HepG2 (cell line): ENCODE measurements around the gene PHOSPHO2. TPM values are rescaled to one million over a fixed set of nuclear protein-coding genes. Genes with fewer than 3 reads are reported as not detected.
A peak's percentile ranks its signal among the peaks of the same experiment; 100 is the strongest.

Source experiments
- CHD4 ChIP-seq: fragments of 200-600 bp; sonication (generic); IDR thresholded peaks from 2 replicates; pipeline ENCODE4 v1.7.0; 2017; ENCODE audit warnings: mild to moderate bottlenecking, low read length, borderline replicate concordance
- GABPB1 ChIP-seq: IDR thresholded peaks from 2 replicates; pipeline ENCODE4 v1.6.1; 2016; ENCODE audit warnings: mild to moderate bottlenecking, missing genetic modification reagents, moderate library complexity, missing compliant biosample characterization
- HDAC2 ChIP-seq: sonication (generic); formaldehyde crosslinking; IDR thresholded peaks from 2 replicates; pipeline ENCODE4 v1.4.0; 2020; ENCODE audit warnings: missing genetic modification reagents
- MIER3 ChIP-seq: IDR thresholded peaks from 2 replicates; pipeline ENCODE4 v1.6.1; 2016; ENCODE audit warnings: missing compliant biosample characterization, borderline replicate concordance
- PHF21A ChIP-seq: sonication (generic); formaldehyde crosslinking; IDR thresholded peaks from 2 replicates; pipeline ENCODE4 v1.5.0; 2020; ENCODE audit warnings: mild to moderate bottlenecking, missing genetic modification reagents
- RBAK ChIP-seq: sonication (generic); formaldehyde crosslinking; IDR thresholded peaks from 2 replicates; pipeline ENCODE4 v1.5.1; 2020; ENCODE audit warnings: mild to moderate bottlenecking, missing genetic modification reagents
- SALL1 ChIP-seq: sonication (generic); formaldehyde crosslinking; IDR thresholded peaks from 2 replicates; pipeline ENCODE4 v1.8.0; 2022; ENCODE audit warnings: mild to moderate bottlenecking, missing genetic modification reagents
- SOX13 ChIP-seq, 3 experiments: fragments of 450-650 bp in 1 of 3; sonication (generic) in 1 of 3; formaldehyde crosslinking in 1 of 3; IDR thresholded peaks in 2 of 3; conservative IDR thresholded peaks in 1 of 3; 2 replicates each; pipeline versions ENCODE4 v1.5.0 to v1.6.1; 2016 to 2020; ENCODE audit warnings: antibody characterized with exemption in 1 of 3, mild to moderate bottlenecking in 1 of 3, missing compliant biosample characterization in 1 of 3, missing genetic modification reagents in 1 of 3, moderate library complexity in 1 of 3
- TAF15 ChIP-seq: fragments of 200-400 bp; formaldehyde crosslinking; IDR thresholded peaks from one replicate; pipeline ENCODE4 v1.6.1; 2018; ENCODE audit warnings: mild to moderate bottlenecking, low read depth, low read length; ENCODE audit not compliant: poor library complexity, severe bottlenecking
- TEAD3 ChIP-seq: optimal IDR thresholded peaks from 2 replicates; pipeline ENCODE3; 2016; ENCODE audit warnings: borderline replicate concordance
- TSC22D2 ChIP-seq: sonication (generic); formaldehyde crosslinking; IDR thresholded peaks from 2 replicates; pipeline ENCODE4 v1.5.1; 2020; ENCODE audit warnings: missing genetic modification reagents, mild to moderate bottlenecking, borderline replicate concordance
- ZFP36L1 ChIP-seq: sonication (generic); formaldehyde crosslinking; IDR thresholded peaks from 2 replicates; pipeline ENCODE4 v1.8.0; 2022; ENCODE audit warnings: mild to moderate bottlenecking, missing genetic modification reagents, moderate library complexity
- ZNF577 ChIP-seq: sonication (generic); formaldehyde crosslinking; IDR thresholded peaks from 2 replicates; pipeline ENCODE4 v1.4.0; 2020; ENCODE audit warnings: mild to moderate bottlenecking, low read depth, missing genetic modification reagents, borderline replicate concordance
- ZNF704 ChIP-seq: sonication (generic); formaldehyde crosslinking; IDR thresholded peaks from 2 replicates; pipeline ENCODE4 v1.8.1; 2023; ENCODE audit warnings: mild to moderate bottlenecking, inconsistent platforms, moderate library complexity, missing genetic modification reagents, borderline replicate concordance
- polyA plus RNA-seq, 8 experiments: library from polyadenylated mRNA; depleted of rRNA in 3 of 8; stranded (reverse) in 7 of 8; unstranded in 1 of 8; fragments of >200 nt; fragmentation: Illumina TruSeq in 4 of 8; extraction: Trizol in 4 of 8; gene quantifications; 2 replicates each; pipeline versions ENCODE4 v1.2.1 to v1.2.3, GENCODE V29; 2011 to 2016; ENCODE audit warnings: low read depth in 4 of 8, missing spikeins in 1 of 8, mixed read lengths in 1 of 8; ENCODE audit not compliant: insufficient read depth in 1 of 8
- total RNA-seq, 5 experiments: library from RNA; depleted of rRNA; stranded (reverse); fragments of >200 nt; fragmentation: Illumina TruSeq; extraction: Trizol; gene quantifications; 2 replicates each; pipeline ENCODE4 v1.2.3, GENCODE V29; 2016; ENCODE audit warnings: low read depth in 1 of 5
- TF ChIP-seq, protein P1 (sequence below): sonication (generic); formaldehyde crosslinking; IDR thresholded peaks from 2 replicates; pipeline ENCODE4 v1.5.1; 2020; ENCODE audit warnings: mild to moderate bottlenecking, missing genetic modification reagents, moderate library complexity
- TF ChIP-seq, protein P2 (sequence below): IDR thresholded peaks from 2 replicates; pipeline ENCODE4 v1.6.1; 2018; ENCODE audit warnings: missing genetic modification reagents, mild to moderate bottlenecking, missing compliant biosample characterization
- TF ChIP-seq, protein P3 (sequence below): IDR thresholded peaks from 2 replicates; pipeline ENCODE4 v1.6.1; 2016; ENCODE audit warnings: low read depth, control low read depth
- TF ChIP-seq, protein P4 (sequence below): sonication (generic); formaldehyde crosslinking; conservative IDR thresholded peaks from 2 replicates; pipeline ENCODE4 v1.8.1; 2023; ENCODE audit warnings: missing genetic modification reagents

The PHOSPHO2 gene
- total and polyA plus RNA-seq, 2 of the 13 experiments (the other 11 are each of a cell fraction or from before 2014, with no cell fraction given): 6.1 to 11.4 TPM

DNA sequence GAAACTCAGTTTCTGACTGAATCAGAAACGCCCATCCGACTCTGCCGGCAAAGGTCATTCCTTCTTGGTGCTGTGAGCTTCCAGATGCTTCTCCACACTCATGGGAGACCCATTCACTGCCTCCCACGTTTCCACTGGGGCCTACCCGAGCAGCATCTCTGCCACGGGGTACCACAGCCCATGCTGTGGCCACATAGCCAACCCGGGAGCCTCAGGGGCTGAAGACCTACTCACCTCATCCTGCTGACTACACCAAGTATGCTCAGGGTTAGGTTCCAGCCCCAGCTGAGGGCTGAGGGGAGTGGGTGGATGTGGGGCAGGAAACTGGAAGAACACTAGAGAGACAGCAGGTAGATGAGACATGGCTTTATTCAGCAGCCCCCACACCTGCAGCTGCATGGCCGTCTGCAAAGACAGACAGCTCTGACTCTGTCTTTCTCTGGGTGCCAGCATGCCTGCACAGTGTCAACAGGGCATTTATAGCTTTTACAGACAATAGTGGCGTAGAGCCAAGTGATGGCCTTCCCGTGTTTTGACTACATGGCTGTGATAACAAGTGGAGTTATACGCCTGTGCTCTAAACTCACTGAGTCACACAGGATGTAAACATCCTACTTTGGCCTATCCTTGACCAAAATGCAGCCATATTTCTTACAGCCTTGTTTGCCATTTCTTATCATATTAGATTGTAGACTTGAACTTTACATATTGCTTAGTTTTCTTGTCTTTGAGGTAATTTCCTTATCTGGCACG is 22.8 kb downstream of the PHOSPHO2 start (continued):
- TF ChIP-seq ZFP36L1 (CRISPR knock-in tag) (0 out of 2 replicates have a peak, but pooled peaks have one; percentile 35), GABPB1 (CRISPR knock-in tag) (peak; percentile 44; the same call in 1 of the 2 replicates), MIER3 (CRISPR knock-in tag) (peak; percentile 57; the same call in 1 of the 2 replicates), PHF21A (CRISPR knock-in tag) (0 out of 2 replicates have a peak, but pooled peaks have one; percentile 19), SALL1 (peak; percentile 86), ZNF704 (CRISPR knock-in tag) (no peak), TSC22D2 (CRISPR knock-in tag) (no peak), SOX13 (IDR thresholded peaks at IDR 0.05) (peak; percentile 87), SOX13 (CRISPR knock-in tag; conservative IDR thresholded peaks at IDR 0.05 in 1 of 2, IDR thresholded peaks at IDR 0.05 in 1 of 2) (peak in 1 of 2 experiments; percentile 98; a peak in 2 of 4 replicates), HDAC2 (CRISPR knock-in tag) (peak; percentile 69), TAF15 (no peak), TEAD3 (CRISPR knock-in tag) (peak; percentile 85), RBAK (CRISPR knock-in tag) (no peak), CHD4 (peak; percentile 49; the same call in 1 of the 2 replicates), ZNF577 (CRISPR knock-in tag) (no peak)
- TF ChIP-seq, protein P1, sequence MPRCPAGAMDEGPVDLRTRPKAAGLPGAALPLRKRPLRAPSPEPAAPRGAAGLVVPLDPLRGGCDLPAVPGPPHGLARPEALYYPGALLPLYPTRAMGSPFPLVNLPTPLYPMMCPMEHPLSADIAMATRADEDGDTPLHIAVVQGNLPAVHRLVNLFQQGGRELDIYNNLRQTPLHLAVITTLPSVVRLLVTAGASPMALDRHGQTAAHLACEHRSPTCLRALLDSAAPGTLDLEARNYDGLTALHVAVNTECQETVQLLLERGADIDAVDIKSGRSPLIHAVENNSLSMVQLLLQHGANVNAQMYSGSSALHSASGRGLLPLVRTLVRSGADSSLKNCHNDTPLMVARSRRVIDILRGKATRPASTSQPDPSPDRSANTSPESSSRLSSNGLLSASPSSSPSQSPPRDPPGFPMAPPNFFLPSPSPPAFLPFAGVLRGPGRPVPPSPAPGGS (CRISPR knock-in tag): peak; percentile 44; the same call in 1 of the 2 replicates
- TF ChIP-seq, protein P2, sequence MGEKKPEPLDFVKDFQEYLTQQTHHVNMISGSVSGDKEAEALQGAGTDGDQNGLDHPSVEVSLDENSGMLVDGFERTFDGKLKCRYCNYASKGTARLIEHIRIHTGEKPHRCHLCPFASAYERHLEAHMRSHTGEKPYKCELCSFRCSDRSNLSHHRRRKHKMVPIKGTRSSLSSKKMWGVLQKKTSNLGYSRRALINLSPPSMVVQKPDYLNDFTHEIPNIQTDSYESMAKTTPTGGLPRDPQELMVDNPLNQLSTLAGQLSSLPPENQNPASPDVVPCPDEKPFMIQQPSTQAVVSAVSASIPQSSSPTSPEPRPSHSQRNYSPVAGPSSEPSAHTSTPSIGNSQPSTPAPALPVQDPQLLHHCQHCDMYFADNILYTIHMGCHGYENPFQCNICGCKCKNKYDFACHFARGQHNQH: peak; percentile 85
- TF ChIP-seq, protein P3, sequence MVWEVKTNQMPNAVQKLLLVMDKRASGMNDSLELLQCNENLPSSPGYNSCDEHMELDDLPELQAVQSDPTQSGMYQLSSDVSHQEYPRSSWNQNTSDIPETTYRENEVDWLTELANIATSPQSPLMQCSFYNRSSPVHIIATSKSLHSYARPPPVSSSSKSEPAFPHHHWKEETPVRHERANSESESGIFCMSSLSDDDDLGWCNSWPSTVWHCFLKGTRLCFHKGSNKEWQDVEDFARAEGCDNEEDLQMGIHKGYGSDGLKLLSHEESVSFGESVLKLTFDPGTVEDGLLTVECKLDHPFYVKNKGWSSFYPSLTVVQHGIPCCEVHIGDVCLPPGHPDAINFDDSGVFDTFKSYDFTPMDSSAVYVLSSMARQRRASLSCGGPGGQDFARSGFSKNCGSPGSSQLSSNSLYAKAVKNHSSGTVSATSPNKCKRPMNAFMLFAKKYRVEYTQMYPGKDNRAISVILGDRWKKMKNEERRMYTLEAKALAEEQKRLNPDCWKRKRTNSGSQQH (CRISPR knock-in tag): peak; percentile 86; the same call in 1 of the 2 replicates
- TF ChIP-seq, protein P4, sequence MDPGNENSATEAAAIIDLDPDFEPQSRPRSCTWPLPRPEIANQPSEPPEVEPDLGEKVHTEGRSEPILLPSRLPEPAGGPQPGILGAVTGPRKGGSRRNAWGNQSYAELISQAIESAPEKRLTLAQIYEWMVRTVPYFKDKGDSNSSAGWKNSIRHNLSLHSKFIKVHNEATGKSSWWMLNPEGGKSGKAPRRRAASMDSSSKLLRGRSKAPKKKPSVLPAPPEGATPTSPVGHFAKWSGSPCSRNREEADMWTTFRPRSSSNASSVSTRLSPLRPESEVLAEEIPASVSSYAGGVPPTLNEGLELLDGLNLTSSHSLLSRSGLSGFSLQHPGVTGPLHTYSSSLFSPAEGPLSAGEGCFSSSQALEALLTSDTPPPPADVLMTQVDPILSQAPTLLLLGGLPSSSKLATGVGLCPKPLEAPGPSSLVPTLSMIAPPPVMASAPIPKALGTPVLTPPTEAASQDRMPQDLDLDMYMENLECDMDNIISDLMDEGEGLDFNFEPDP: no peak
